Endothelial cell of umbilical vein (primary cell): ENCODE data around the gene EPS8L2. TPM values are rescaled to one million over a fixed set of nuclear protein-coding genes. Genes with fewer than 3 reads are reported as not detected.

Experiments
- BruUV-seq: library from RNA; stranded (reverse); fragments of 400-500 nt; replicated peaks from 2 replicates; lab custom pipeline; 2021; lab: Mats Ljungman, UMichigan
- CTCF ChIA-PET: fragments of 300-600, 350-600 bp; sonication (Branson Sonifier 250); formaldehyde crosslinking; loops from one replicate; lab custom pipeline; 2021; ENCODE audit warnings: antibody characterized with exemption, inconsistent platforms; lab: Charles Lee
- POLR2A ChIA-PET: fragments of 300-600, 350-600 bp; sonication (Branson Sonifier 250); formaldehyde crosslinking; loops from one replicate; lab custom pipeline; 2021; ENCODE audit warnings: antibody characterized with exemption, inconsistent platforms; lab: Charles Lee
- DNase-seq: peaks from one replicate; pipeline ENCODE4 v3.0.0-alpha.2; 2011; ENCODE audit warnings: low read depth, low spot score
- FAIRE-seq: peaks from 2 replicates; lab custom pipeline; 2011; peaks lifted over from hg19 to GRCh38; lab: Jason Lieb, UNC
- H2AFZ ChIP-seq: 2 replicates; pipeline ENCODE4 v1.6.0; 2012; ENCODE audit warnings: low read depth, low read length, control low read depth, inconsistent platforms
- H3K27ac ChIP-seq: 2 replicates; pipeline ENCODE4 v1.5.1; 2011; ENCODE audit warnings: low read depth, mild to moderate bottlenecking, control low read depth, low read length, moderate library complexity; ENCODE audit not compliant: insufficient read depth
- H3K27me3 ChIP-seq, 2 experiments: 2 replicates each; pipeline versions ENCODE4 v1.6.0 to v1.6.1; 2011; ENCODE audit warnings: low read length in 2 of 2, mixed read lengths in 1 of 2; ENCODE audit not compliant: control insufficient read depth in 2 of 2, insufficient read depth in 2 of 2
- H3K36me3 ChIP-seq, 2 experiments: 2 replicates in 1 of 2; 3 replicates in 1 of 2; pipeline ENCODE4 v1.5.1; 2011; ENCODE audit warnings: low read length in 2 of 2, mild to moderate bottlenecking in 1 of 2, moderate library complexity in 1 of 2; ENCODE audit not compliant: control insufficient read depth in 2 of 2, insufficient read depth in 2 of 2; ENCODE audit errors: extremely low read depth in 1 of 2
- H3K4me1 ChIP-seq: 3 replicates; pipeline ENCODE4 v1.5.1; 2011; ENCODE audit warnings: mild to moderate bottlenecking, low read length; ENCODE audit not compliant: control insufficient read depth, insufficient read depth; ENCODE audit errors: extremely low read depth
- H3K4me2 ChIP-seq: 2 replicates; pipeline ENCODE4 v1.6.1; 2011; ENCODE audit warnings: low read length, control low read depth, mixed read lengths; ENCODE audit not compliant: insufficient read depth
- H3K4me3 ChIP-seq, 3 experiments: fragments of 200-600 bp in 1 of 3; sonication (generic), shearing (Covaris generic) in 1 of 3; replicated peaks in 1 of 3; 2 replicates each; pipeline ENCODE4 v1.5.1; 2011 to 2016; ENCODE audit warnings: control low read depth in 3 of 3, low read length in 3 of 3, mild to moderate bottlenecking in 2 of 3, inconsistent platforms in 1 of 3, low read depth in 1 of 3, moderate library complexity in 1 of 3; ENCODE audit not compliant: insufficient read depth in 1 of 3
- H3K79me2 ChIP-seq: 2 replicates; pipeline ENCODE4 v1.6.0; 2012; ENCODE audit warnings: low read length, inconsistent platforms; ENCODE audit not compliant: control insufficient read depth, insufficient read depth
- H3K9ac ChIP-seq: replicated peaks from 2 replicates; pipeline ENCODE3; 2011; ENCODE audit warnings: low read length, control low read depth; ENCODE audit not compliant: insufficient read depth; ENCODE audit errors: extremely low read depth
- H3K9me1 ChIP-seq: replicated peaks from 3 replicates; pipeline ENCODE4 v1.6.0; 2011; ENCODE audit warnings: mild to moderate bottlenecking, low read length; ENCODE audit not compliant: control insufficient read depth, insufficient read depth; ENCODE audit errors: extremely low read depth
- H3K9me3 ChIP-seq: replicated peaks from 2 replicates; pipeline ENCODE4 v1.5.1; 2012; ENCODE audit warnings: low read length, inconsistent platforms; ENCODE audit not compliant: control insufficient read depth, insufficient read depth
- H4K20me1 ChIP-seq: replicated peaks from 2 replicates; pipeline ENCODE3; 2011; ENCODE audit warnings: mild to moderate bottlenecking, low read length; ENCODE audit not compliant: control insufficient read depth, insufficient read depth; ENCODE audit errors: extremely low read depth
- EZH2 ChIP-seq: IDR thresholded peaks from 2 replicates; pipeline ENCODE4 v1.6.1; 2012; ENCODE audit warnings: borderline replicate concordance, low read depth, mild to moderate bottlenecking, moderate library complexity, low read length, inconsistent platforms; ENCODE audit not compliant: severe bottlenecking
- FOS ChIP-seq: IDR thresholded peaks from 2 replicates; pipeline ENCODE4 v1.6.1; 2011; ENCODE audit warnings: mild to moderate bottlenecking, low read length, moderate library complexity, borderline replicate concordance; ENCODE audit not compliant: insufficient read depth
- GATA2 ChIP-seq: IDR thresholded peaks from 2 replicates; pipeline ENCODE4 v1.7.0; 2011; ENCODE audit warnings: low read depth, mild to moderate bottlenecking, moderate library complexity, mixed read lengths, low read length; ENCODE audit not compliant: insufficient read length, insufficient read depth
- MYC ChIP-seq: IDR thresholded peaks from one replicate; pipeline ENCODE4 v1.6.1; 2011; ENCODE audit warnings: mild to moderate bottlenecking, low read depth, low read length
- POLR2A ChIP-seq: IDR thresholded peaks from 2 replicates; pipeline ENCODE4 v1.6.1; 2012; ENCODE audit warnings: low read depth, mild to moderate bottlenecking, control low read depth, low read length
- POLR2AphosphoS5 ChIP-seq: IDR thresholded peaks from 2 replicates; pipeline ENCODE4 v1.6.1; 2012; ENCODE audit warnings: low read depth, mild to moderate bottlenecking, control low read depth, low read length, moderate library complexity; ENCODE audit not compliant: insufficient read depth
- dilution Hi-C: fragments of 300-500 bp; cut with MboI; formaldehyde crosslinking; loops from one replicate; pipeline ENCODE4 v1.15.0; 2019; ENCODE audit warnings: low sequenced_read_pairs; ENCODE audit not compliant: extremely low pct_ligation_motif_present
- intact Hi-C: fragments of 100-400 bp; cut with micrococcal nuclease; formaldehyde crosslinking; loops from one replicate; pipeline ENCODE4 v1.10.0; 2022
- polyA plus RNA-seq, 4 experiments: library from polyadenylated mRNA; depleted of rRNA in 3 of 4; stranded (reverse) in 3 of 4; unstranded in 1 of 4; fragments of >200 nt; gene quantifications; 2 replicates each; pipeline versions ENCODE4 v1.2.1 to v1.2.3, GENCODE V29; 2011 to 2012; ENCODE audit warnings: missing spikeins in 1 of 4
- total RNA-seq: library from RNA; stranded (reverse); gene quantifications from 2 replicates; pipeline ENCODE4 v1.2.3, GENCODE V29; 2021
- TF ChIP-seq, protein P1 (sequence below): IDR thresholded peaks from 2 replicates; pipeline ENCODE4 v1.6.1; 2011; ENCODE audit not compliant: insufficient read depth, insufficient read length
- TF ChIP-seq, protein P2 (sequence below), 2 donors: IDR thresholded peaks; 1 replicate in 1 of 2; 2 replicates in 1 of 2; pipeline ENCODE4 v1.5.1; 2011; ENCODE audit warnings: low read length in 2 of 2, mild to moderate bottlenecking in 2 of 2, moderate library complexity in 2 of 2, control low read depth in 1 of 2, inconsistent platforms in 1 of 2, low read depth in 1 of 2; ENCODE audit not compliant: insufficient read depth in 1 of 2; ENCODE audit errors: extremely low read depth in 1 of 2

EPS8L2 gene
- total and polyA plus RNA-seq, 2 donors (not counting 3 experiments of a cell fraction or from before 2014, with no cell fraction given) = 5.2 to 12.5 TPM

DNA sequence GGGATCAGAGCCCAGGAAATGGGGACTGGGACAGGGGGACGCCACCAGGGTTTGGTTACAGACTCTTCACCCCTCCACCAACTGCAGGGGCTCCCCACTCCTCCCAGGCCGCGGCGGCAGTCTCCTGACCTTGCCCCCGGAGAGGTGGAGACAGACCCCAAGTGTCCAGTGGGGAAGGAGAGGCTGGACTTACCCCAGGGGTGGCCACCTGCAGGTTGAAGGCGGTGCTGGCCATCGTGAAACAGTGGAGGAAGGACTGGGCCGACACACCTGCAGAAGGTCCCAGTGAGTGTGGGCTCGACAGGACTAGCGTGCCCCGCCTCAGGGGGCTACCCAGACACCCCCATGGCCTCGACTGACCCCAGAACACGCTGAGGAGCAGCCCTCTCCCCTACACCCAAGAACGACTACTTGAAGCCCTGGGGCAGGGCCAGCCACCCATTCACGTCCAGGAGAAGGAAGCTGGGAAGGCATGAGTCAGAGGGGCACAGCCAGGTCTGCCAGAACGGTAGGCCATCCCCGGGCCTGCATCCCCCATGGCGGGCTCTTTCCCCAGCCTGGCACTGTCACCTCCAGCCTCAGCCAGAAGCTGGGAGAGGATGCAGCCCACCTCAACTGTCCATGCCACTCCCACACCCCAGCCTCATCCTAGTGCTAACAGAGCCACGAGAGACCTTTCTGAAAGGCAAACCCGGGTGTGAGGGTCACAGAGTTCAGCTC lies 69.0 kb downstream of the EPS8L2 start:
- Histone ChIP-seq H3K4me3 (no peak overlapping the region), H3K4me1 (peaks cover 23% of the 10 kb centered on the region), H4K20me1 (no peaks in the 10 kb centered on the region), H3K27ac (peak overlapping the region; percentile 1), H3K4me2 (peak overlapping the region; percentile 78), H3K9ac (peak overlapping the region; percentile 24), H3K27me3 (no peaks in the 10 kb centered on the region), H3K9me3 (no peaks in the 10 kb centered on the region), H3K79me2 (peaks cover 68% of the 10 kb centered on the region), H2AFZ (no peak overlapping the region), H3K9me1 (no peaks in the 10 kb centered on the region), H3K36me3 (peaks cover 14 to 35% of the 10 kb centered on the region in 2 experiments)
- no TSS peak for BruUV-seq
- TF ChIP-seq POLR2AphosphoS5 (peak; percentile 30), EZH2 (no peak), FOS (peak; percentile 43), POLR2A (no peak), GATA2 (no peak), MYC (no peak)
- TF ChIP-seq, protein P1, sequence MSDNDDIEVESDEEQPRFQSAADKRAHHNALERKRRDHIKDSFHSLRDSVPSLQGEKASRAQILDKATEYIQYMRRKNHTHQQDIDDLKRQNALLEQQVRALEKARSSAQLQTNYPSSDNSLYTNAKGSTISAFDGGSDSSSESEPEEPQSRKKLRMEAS = no peak
- TF ChIP-seq, protein P2, sequence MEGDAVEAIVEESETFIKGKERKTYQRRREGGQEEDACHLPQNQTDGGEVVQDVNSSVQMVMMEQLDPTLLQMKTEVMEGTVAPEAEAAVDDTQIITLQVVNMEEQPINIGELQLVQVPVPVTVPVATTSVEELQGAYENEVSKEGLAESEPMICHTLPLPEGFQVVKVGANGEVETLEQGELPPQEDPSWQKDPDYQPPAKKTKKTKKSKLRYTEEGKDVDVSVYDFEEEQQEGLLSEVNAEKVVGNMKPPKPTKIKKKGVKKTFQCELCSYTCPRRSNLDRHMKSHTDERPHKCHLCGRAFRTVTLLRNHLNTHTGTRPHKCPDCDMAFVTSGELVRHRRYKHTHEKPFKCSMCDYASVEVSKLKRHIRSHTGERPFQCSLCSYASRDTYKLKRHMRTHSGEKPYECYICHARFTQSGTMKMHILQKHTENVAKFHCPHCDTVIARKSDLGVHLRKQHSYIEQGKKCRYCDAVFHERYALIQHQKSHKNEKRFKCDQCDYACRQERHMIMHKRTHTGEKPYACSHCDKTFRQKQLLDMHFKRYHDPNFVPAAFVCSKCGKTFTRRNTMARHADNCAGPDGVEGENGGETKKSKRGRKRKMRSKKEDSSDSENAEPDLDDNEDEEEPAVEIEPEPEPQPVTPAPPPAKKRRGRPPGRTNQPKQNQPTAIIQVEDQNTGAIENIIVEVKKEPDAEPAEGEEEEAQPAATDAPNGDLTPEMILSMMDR (IDR thresholded peaks at IDR 0.05; ENCODE audit: extremely low read depth in 1 of 2, insufficient read depth in 1 of 2, low read depth in 1 of 2, low read length in 2 of 2) = no peak
- intact Hi-C loops = no loop called here
- FAIRE-seq (peak; percentile 78), DNase-seq (peak; percentile 36)
- ChIA-PET CTCF (interaction anchor here (0.8 to 1.2 kb wide), 4 partner anchors 8 to 200 kb away, joined by 4 to 6 read pairs (median 4); no protein-coding TSS in a partner anchor), POLR2A (interaction anchor here (0.7 kb wide), 1 partner anchor 12 kb away, joined by 4 read pairs; no protein-coding TSS in a partner anchor)
- dilution Hi-C loops = no loop called here
